Caco-2 (cell line): ENCODE results near the gene SORBS2. TPM values are rescaled to one million over a fixed set of nuclear protein-coding genes. Genes with fewer than 3 reads are reported as not detected.

Experiments
- BruUV-seq: library from RNA; stranded (reverse); fragments of 400-500 nt; replicated peaks from 2 replicates; lab custom pipeline; 2021; lab: Mats Ljungman, UMichigan
- CTCF ChIA-PET: fragments of 300-600 bp; sonication (Branson Sonifier 250); formaldehyde crosslinking; loops from one replicate; lab custom pipeline; 2022; ENCODE audit warnings: antibody characterized with exemption; lab: Charles Lee
- POLR2A ChIA-PET: fragments of 300-600 bp; sonication (Branson Sonifier 250); formaldehyde crosslinking; loops from one replicate; lab custom pipeline; 2022; ENCODE audit warnings: antibody characterized with exemption; lab: Charles Lee
- DNase-seq, 2 experiments: peaks; one replicate each; pipeline versions ENCODE4 v3.0.0 to v3.0.0-alpha.2; 2020 to 2022
- H3K27me3 ChIP-seq: replicated peaks from 2 replicates; pipeline ENCODE4 v1.6.0; 2011; ENCODE audit warnings: low read length; ENCODE audit not compliant: control insufficient read depth, insufficient read depth
- H3K36me3 ChIP-seq: 2 replicates; pipeline ENCODE4 v1.5.1; 2011; ENCODE audit warnings: low read length; ENCODE audit not compliant: control insufficient read depth, insufficient read depth
- H3K4me1 ChIP-seq: fragments of 250-450 bp; sonication (Bioruptor Pico); 2 replicates; pipeline ENCODE4 v1.5.1; 2020; ENCODE audit warnings: mild to moderate bottlenecking
- H3K4me3 ChIP-seq: 2 replicates; pipeline ENCODE4 v1.5.1; 2011; ENCODE audit warnings: low read depth, mild to moderate bottlenecking, control low read depth, low read length
- H3K9me3 ChIP-seq: fragments of 250-450 bp; sonication (Bioruptor Pico); 2 replicates; pipeline ENCODE4 v1.5.1; 2020; ENCODE audit warnings: mild to moderate bottlenecking, moderate library complexity
- H3K27ac Mint-ChIP-seq: one replicate; pipeline ENCODE4 v1.8.0; 2022; ENCODE audit warnings: mixed read lengths; ENCODE audit not compliant: unreplicated experiment
- H3K27me3 Mint-ChIP-seq: one replicate; pipeline ENCODE4 v1.8.0; 2022; ENCODE audit warnings: mixed read lengths; ENCODE audit not compliant: insufficient read depth, unreplicated experiment
- H3K36me3 Mint-ChIP-seq: one replicate; pipeline ENCODE4 v1.8.0; 2022; ENCODE audit warnings: mild to moderate bottlenecking, mixed read lengths; ENCODE audit not compliant: insufficient read depth, unreplicated experiment
- H3K4me1 Mint-ChIP-seq: one replicate; pipeline ENCODE4 v1.8.0; 2022; ENCODE audit warnings: low read depth, mixed read lengths; ENCODE audit not compliant: unreplicated experiment
- H3K4me3 Mint-ChIP-seq: one replicate; pipeline ENCODE4 v1.8.0; 2022; ENCODE audit warnings: mild to moderate bottlenecking, moderate library complexity, mixed read lengths; ENCODE audit not compliant: unreplicated experiment
- H3K9me3 Mint-ChIP-seq: one replicate; pipeline ENCODE4 v1.8.0; 2022; ENCODE audit warnings: mixed read lengths; ENCODE audit not compliant: unreplicated experiment
- CTCF ChIP-seq, 2 experiments: fragments of 200-600 bp in 1 of 2; IDR thresholded peaks; 1 replicate in 1 of 2; 2 replicates in 1 of 2; pipeline versions ENCODE4 v1.5.1 to v1.8.0; 2011 to 2022; ENCODE audit warnings: antibody characterized with exemption in 1 of 2, control low read depth in 1 of 2, inconsistent platforms in 1 of 2, low read depth in 1 of 2, low read length in 1 of 2, mild to moderate bottlenecking in 1 of 2, moderate library complexity in 1 of 2; ENCODE audit not compliant: insufficient read depth in 1 of 2, severe bottlenecking in 1 of 2, unreplicated experiment in 1 of 2
- intact Hi-C: fragments of 100-400 bp; cut with micrococcal nuclease; formaldehyde crosslinking; loops from one replicate; pipeline ENCODE4 v1.10.0; 2022; ENCODE audit not compliant: unreplicated experiment
- total RNA-seq: library from RNA; stranded (reverse); gene quantifications from 2 replicates; pipeline ENCODE4 v1.2.3, GENCODE V29; 2022

Gene SORBS2
- total RNA-seq, 1 experiment from 2014 or later, result 47.7 TPM

- TF ChIP-seq CTCF (IDR thresholded peaks at IDR 0.05; ENCODE audit: insufficient read depth in 1 of 2, low read depth in 1 of 2, low read length in 1 of 2, severe bottlenecking in 1 of 2, unreplicated experiment in 1 of 2), result no peak
- Mint-ChIP-seq H3K4me3 (no peak overlapping the region), H3K36me3 (peaks cover 18% of the 10 kb centered on the region), H3K27ac (no peak overlapping the region), H3K4me1 (peaks cover 4% of the 10 kb centered on the region), H3K9me3 (no peaks in the 10 kb centered on the region), H3K27me3 (no peaks in the 10 kb centered on the region)
- Histone ChIP-seq H3K4me3 (no peak overlapping the region), H3K27me3 (no peaks in the 10 kb centered on the region), H3K4me1 (no peaks in the 10 kb centered on the region), H3K36me3 (no peaks in the 10 kb centered on the region; the same call in 1 of the 2 replicates), H3K9me3 (no peaks in the 10 kb centered on the region)
- DNase-seq, result no peak
- no TSS peak for BruUV-seq
- POLR2A ChIA-PET, result no interaction called here
- CTCF ChIA-PET, result interaction anchor here (0.6 kb wide), 1 partner anchor 17 kb away, joined by 4 read pairs; no protein-coding TSS in a partner anchor
- intact Hi-C loops, result no loop called here
Observed at GRCh38 chr4:185644408-185644807, 167.6 kb downstream of the SORBS2 start.

- Mint-ChIP-seq H3K9me3 (no peaks in the 10 kb centered on the region), H3K4me1 (peaks cover 8% of the 10 kb centered on the region), H3K4me3 (no peak overlapping the region), H3K27me3 (no peaks in the 10 kb centered on the region), H3K36me3 (peaks cover 13% of the 10 kb centered on the region), H3K27ac (no peak overlapping the region)
- ChIA-PET POLR2A (no interaction called here), CTCF (interaction anchor here (2.0 kb wide), 1 partner anchor 379 kb away, joined by 7 read pairs; no protein-coding TSS in a partner anchor)
- TF ChIP-seq CTCF (IDR thresholded peaks at IDR 0.05; ENCODE audit: insufficient read depth in 1 of 2, low read depth in 1 of 2, low read length in 1 of 2, severe bottlenecking in 1 of 2, unreplicated experiment in 1 of 2), result no peak
- Histone ChIP-seq H3K4me1 (no peaks in the 10 kb centered on the region), H3K9me3 (no peaks in the 10 kb centered on the region), H3K4me3 (no peak overlapping the region), H3K27me3 (no peaks in the 10 kb centered on the region), H3K36me3 (peaks cover 1% of the 10 kb centered on the region; the same call in 1 of the 2 replicates)
- no TSS peak for BruUV-seq
- no peak for DNase-seq
- intact Hi-C loops, result no loop called here
Observed at GRCh38 chr4:185642907-185643306, 169.1 kb downstream of the SORBS2 start.

GRCh38 chr4:185640811-185641675, 171.0 kb downstream of the SORBS2 start:
- POLR2A ChIA-PET, result no interaction called here
- no peaks in the 10 kb centered on the region for H3K4me1 ChIP-seq

More at GRCh38 chr4:185640811-185641675, 171.0 kb downstream of the SORBS2 start:
- H3K27ac Mint-ChIP-seq, result no peak overlapping the region
- no TSS peak for BruUV-seq
- peak in 1 of 2 experiments; percentile 42 for DNase-seq
- no peak overlapping the region for H3K4me3 Mint-ChIP-seq
- H3K27me3 Mint-ChIP-seq, result no peaks in the 10 kb centered on the region
- TF ChIP-seq CTCF (IDR thresholded peaks at IDR 0.05; ENCODE audit: insufficient read depth in 1 of 2, low read depth in 1 of 2, low read length in 1 of 2, severe bottlenecking in 1 of 2, unreplicated experiment in 1 of 2), result peak; percentile 10 to 47
- H3K36me3 Mint-ChIP-seq, result peaks cover 7% of the 10 kb centered on the region
- CTCF ChIA-PET, result interaction anchor here (0.7 to 2.0 kb wide), 7 partner anchors 11 to 554 kb away, joined by 4 to 22 read pairs (median 4); partner anchors contain the start of gene SORBS2
- Histone ChIP-seq H3K27me3 (no peaks in the 10 kb centered on the region), H3K36me3 (peaks cover 1% of the 10 kb centered on the region; the same call in 1 of the 2 replicates), H3K4me3 (no peak overlapping the region), H3K9me3 (no peaks in the 10 kb centered on the region)
- no peaks in the 10 kb centered on the region for H3K9me3 Mint-ChIP-seq
- intact Hi-C loops, result loop anchor here (1.0 kb wide), 2 partner anchors 380 to 397 kb away; no protein-coding TSS in a partner anchor
- H3K4me1 Mint-ChIP-seq, result peaks cover 16% of the 10 kb centered on the region
